ENCODE measurements around the gene GPX8.

The GPX8 gene

DNA sequence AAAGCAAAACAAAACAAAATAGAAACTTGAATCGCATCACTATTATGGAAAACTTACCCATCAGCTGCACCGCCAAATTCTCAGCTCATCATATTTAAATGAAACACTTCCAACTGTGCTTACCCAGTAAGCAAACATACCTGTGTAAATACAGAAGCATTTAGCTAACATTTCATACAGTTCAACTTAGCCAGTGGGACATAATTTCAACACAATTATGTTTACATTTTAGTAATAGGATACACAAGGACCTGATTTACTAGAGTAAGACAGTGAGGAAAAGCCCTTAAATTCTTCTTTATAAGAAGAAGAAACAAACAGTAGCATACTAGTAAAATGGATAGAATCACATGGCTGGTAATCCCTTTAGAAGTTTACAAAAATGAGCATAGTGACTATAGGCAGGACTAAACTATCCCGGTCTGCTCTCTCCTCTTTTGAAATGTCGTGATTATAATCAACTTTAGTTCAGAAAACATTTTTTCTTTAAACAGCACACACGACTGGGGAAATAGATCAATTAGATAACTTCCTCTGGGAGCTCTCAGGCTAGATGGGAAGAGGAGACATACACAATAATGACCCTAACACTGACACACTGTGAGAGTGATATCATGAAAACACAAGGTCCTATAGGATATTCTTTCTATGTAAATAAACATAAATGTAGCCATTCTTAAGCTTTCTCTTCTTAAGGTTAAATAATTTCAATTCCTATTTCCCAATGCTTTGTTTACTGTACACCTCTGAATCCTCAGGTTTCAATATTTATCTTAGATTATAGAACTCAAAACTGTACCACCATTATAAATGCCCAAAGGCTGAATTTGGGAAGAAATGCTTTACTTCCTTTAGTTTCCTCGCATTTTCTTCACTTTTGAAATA lies 28.9 kb downstream of the GPX8 start:
- Mint-ChIP-seq H3K36me3 (ENCODE audit: low read depth) (no peaks in the 10 kb centered on the region), H3K9me3 (no peaks in the 10 kb centered on the region), H3K27ac (no peak overlapping the region), H3K4me1 (ENCODE audit: low read depth) (no peaks in the 10 kb centered on the region), H3K27me3 (peaks cover 64% of the 10 kb centered on the region), H3K4me3 (no peak overlapping the region)

DNA sequence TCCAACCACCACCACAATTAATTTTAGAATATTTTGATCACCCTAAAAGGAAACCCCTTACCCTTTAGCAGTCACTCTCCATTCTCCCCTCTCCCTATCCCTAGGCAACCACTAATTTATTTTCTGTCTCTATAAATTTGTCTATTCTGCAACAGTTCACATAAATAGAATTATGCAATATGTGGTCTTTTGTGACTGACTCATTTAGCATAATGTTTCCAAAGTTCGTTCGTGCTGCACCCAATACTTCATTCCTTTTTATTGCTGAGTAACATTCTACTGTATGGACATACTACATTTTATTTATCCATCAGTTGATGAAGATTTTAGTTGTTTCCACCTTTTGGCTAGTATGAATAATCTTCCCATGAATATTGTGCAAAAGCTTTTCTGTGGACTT lies 31.2 kb downstream of the GPX8 start:
- Mint-ChIP-seq H3K4me1 (ENCODE audit: low read depth) (no peaks in the 10 kb centered on the region), H3K27me3 (peaks cover 66% of the 10 kb centered on the region), H3K36me3 (ENCODE audit: low read depth) (no peaks in the 10 kb centered on the region)

DNA sequence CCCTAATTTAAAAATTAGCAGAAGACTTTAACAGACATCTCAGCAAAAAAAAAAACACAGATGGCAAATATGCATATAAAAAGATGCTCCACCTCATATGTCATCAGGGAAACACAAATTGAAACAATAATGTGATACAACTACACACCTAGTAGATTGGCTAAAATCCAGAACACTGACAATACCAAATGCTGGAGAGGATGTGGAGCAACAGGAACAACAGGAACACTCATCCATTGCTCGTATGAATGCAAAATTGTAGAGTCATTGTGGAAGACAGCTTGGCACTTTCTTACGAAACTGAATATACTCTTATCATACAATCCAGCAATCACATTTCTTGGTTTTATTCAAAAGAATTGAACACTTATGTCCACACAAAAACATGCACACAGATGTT lies 45.0 kb downstream of the GPX8 start:
- H3K27ac Mint-ChIP-seq = no peak overlapping the region
- peaks cover 65% of the 10 kb centered on the region for H3K27me3 Mint-ChIP-seq
- H3K4me3 Mint-ChIP-seq = no peak overlapping the region
- no peaks in the 10 kb centered on the region for H3K4me1 Mint-ChIP-seq (ENCODE audit: low read depth)
- H3K36me3 Mint-ChIP-seq (ENCODE audit: low read depth) = no peaks in the 10 kb centered on the region
- no peaks in the 10 kb centered on the region for H3K9me3 Mint-ChIP-seq

More for the DNA sequence above, 31.2 kb downstream of the GPX8 start:
- H3K4me3 Mint-ChIP-seq = no peak overlapping the region
- no peak overlapping the region for H3K27ac Mint-ChIP-seq
- no peaks in the 10 kb centered on the region for H3K9me3 Mint-ChIP-seq

DNA sequence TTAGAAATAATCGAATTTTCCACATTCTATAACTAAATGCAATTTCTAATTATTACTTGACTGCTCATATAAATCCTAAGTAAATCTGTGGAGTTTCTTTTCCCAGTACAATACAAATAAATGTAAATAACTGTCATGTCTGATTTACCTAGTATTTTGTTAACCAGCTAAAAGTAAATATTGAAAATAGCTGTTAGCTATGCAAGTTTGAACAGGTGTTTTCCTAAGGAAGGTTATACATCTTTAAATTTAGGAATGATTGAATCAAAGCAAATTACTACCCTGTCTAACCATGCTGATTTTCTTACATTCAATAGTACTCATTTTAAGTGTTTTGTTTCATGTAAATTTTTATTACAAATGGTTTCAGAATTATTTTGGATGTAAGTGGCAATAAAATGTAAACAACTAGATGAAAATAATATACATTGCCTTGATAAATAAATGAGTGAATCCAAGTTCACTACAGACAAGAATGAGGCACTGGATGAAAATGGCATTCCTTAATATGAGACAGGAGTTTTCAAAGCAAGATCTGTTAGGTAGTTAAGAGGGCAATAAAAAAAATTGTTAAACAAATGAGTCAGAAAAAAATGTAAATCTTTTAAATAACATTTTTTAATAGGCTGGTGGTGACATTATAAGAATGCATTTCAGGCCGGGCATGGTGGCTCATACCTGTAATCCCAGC lies 51.4 kb downstream of the GPX8 start:
- H3K27ac Mint-ChIP-seq = no peak overlapping the region
- H3K4me1 Mint-ChIP-seq (ENCODE audit: low read depth) = no peaks in the 10 kb centered on the region
- H3K27me3 Mint-ChIP-seq = peaks cover 29% of the 10 kb centered on the region
- H3K4me3 Mint-ChIP-seq = no peak overlapping the region
- no peaks in the 10 kb centered on the region for H3K9me3 Mint-ChIP-seq
- no peaks in the 10 kb centered on the region for H3K36me3 Mint-ChIP-seq (ENCODE audit: low read depth)

Data from stimulated activated naive CD8-positive, alpha-beta T cell treated with anti-CD3 and anti-CD28 coated beads, Interleukin-15, Interleukin-2, amounts not matched to agents 100 ng/mL and 50 ng/mL, for 24 hours (primary cell).